Left cardiac atrium (tissue), 4 donors: Measurements from ENCODE around the gene TIFAB. TPM values are rescaled to one million over a fixed set of nuclear protein-coding genes. Genes with fewer than 3 reads are reported as not detected.

Experiments used
- ATAC-seq, 2 donors: fragments of 200-7000 bp; cut with Tn5 transposase; one replicate each; pipeline ENCODE4 v1.9.1; 2020; ENCODE audit warnings: mild to moderate bottlenecking in 2 of 2, moderate library complexity in 2 of 2
- DNase-seq: peaks from one replicate; pipeline ENCODE4 v3.0.0-alpha.2; 2020
- intact Hi-C, 2 donors: fragments of 100-400 bp; cut with DNase I; formaldehyde crosslinking; loops; one replicate each; pipeline versions ENCODE4 v1.14.1 to v1.15.1; 2022 to 2023
- total RNA-seq, 2 donors: library from RNA; stranded (reverse); fragmentation: NEBNext Ultra II Directional; extraction: Animal tissue kit (Norgen Biotek cat#: 25700); gene quantifications; one replicate each; pipeline ENCODE4 v1.2.1, GENCODE V29; 2021
- donor health status: DM: no; HTN: yes; CAD: no.
- donor health status: DM: no; HTN: yes; CAD: no; lungs with severe emphysema.
- donor health status: DM: yes; HTN: yes; CAD: no.
- donor health status: Dilated cardiomyopathy.

TIFAB gene
- total RNA-seq, 2 donors from 2014 or later = not detected

GRCh38 chr5:135462304-135462703 is 10.2 kb upstream of the TIFAB start:
- no peak for DNase-seq
- intact Hi-C loops = loop anchor here (2.0 to 10.0 kb wide), 2 partner anchors 88 to 372 kb away; partner anchors contain the start of gene SLC25A48 (in 1 of the 2)
- no peak for ATAC-seq

DNA sequence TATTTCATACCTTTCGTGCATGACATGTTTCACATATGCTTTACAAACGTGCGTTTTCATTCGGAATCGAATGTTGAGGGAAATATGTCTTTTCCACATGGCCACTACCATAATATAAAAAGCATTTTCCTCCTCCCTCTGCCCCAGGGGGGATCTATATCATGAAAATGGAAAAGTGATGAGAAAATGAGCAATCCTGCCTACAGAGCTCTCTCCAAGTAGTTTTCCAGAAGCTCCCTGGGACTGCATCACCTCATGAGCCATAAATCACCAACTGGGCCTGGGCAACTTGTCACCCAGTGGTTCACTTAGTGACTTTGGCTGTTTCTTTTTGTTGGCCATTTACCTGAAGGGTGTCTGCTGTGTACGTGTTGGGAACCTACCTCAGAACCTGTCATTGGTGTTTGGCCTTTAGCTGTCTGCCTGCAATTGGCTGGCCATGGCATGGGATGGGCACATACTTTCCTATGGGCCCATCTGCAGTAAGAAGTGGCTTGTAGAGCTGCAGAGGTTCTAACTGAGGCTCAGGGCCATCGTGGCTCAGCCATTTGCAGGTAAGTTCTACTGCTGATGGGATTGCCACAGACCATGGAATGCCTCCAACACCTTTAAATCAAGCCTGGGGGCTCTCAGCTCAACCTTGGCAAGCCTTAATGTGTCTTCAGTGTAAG is 9.5 kb upstream of the TIFAB start:
- no peak for DNase-seq
- ATAC-seq = no peak

DNA sequence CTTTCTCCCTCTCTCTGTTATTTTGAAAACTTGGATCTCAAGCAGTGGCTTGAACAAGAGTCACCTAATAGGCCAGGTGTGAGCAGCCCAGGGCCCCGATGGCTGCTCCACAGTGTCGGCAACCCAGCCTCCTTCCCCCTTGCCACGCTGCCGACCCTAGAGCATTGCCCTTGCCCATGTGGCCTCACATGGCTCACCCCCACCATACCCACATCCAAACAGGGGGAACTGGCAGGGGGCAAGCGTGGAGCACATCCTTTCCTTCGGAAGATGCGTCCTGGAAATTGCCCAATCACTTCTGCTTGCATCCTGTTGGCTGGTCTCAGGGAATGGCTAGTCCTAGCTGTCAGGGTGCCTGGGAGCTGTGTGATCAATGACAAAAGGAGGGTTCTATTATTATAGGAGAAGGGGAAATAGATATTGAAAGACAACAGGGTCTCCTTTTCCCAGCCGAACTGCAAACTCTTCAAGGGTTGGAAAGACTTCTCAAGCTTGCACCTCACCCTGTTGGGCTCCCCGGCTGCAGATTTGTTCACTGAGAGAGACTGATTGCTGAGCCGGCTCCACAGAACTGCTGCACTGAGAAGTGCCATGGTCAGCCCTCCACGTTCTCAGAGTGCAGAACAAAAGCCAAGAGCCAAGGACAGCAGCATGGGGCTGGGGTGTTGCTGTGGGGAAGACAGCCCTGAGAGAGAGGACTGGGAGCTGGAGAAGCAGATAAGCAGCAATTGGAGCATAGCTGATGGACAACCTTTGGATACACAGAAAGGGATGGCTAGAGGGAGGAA is 8.3 kb upstream of the TIFAB start:
- intact Hi-C loops = loop anchor here in 1 of 2 donors (10.0 kb wide), 1 partner anchor 374 kb away; the partner anchor contains the start of gene SLC25A48
- ATAC-seq (no peak), DNase-seq (no peak)

More for the DNA sequence above, 9.5 kb upstream of the TIFAB start:
- intact Hi-C loops = loop anchor here (2.0 to 10.0 kb wide), 2 partner anchors 89 to 373 kb away; partner anchors contain the start of gene SLC25A48 (in 1 of the 2)

GRCh38 chr5:135458921-135459331 is 6.8 kb upstream of the TIFAB start:
- intact Hi-C loops = no loop called here
- ATAC-seq = peak; percentile 33 to 79
- DNase-seq = peak; percentile 42

DNA sequence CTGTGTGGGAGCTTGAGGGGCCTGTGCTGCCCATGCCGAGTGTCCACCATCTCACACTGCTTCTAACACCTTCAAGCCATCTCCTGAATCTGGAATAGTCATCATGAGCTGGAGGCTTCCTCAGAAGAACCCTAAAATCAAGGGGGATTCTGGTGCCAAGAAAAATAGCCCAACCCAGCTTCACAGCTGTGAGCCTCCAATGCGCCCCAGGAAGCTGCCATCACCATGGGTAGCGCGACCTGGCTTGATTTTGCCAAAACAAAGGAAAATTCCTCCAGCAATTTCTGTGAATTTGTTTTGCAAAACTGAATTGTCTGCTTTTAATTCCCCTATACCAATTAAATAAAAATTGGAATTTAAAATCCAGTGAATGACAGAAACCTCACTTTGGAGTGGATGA is 6.2 kb upstream of the TIFAB start:
- ATAC-seq (no peak), DNase-seq (no peak)
- intact Hi-C loops = no loop called here

GRCh38 chr5:135457424-135458071 is 5.4 kb upstream of the TIFAB start:
- DNase-seq (peak; percentile 64), ATAC-seq (peak; percentile 36 to 55)
- intact Hi-C loops = no loop called here

DNA sequence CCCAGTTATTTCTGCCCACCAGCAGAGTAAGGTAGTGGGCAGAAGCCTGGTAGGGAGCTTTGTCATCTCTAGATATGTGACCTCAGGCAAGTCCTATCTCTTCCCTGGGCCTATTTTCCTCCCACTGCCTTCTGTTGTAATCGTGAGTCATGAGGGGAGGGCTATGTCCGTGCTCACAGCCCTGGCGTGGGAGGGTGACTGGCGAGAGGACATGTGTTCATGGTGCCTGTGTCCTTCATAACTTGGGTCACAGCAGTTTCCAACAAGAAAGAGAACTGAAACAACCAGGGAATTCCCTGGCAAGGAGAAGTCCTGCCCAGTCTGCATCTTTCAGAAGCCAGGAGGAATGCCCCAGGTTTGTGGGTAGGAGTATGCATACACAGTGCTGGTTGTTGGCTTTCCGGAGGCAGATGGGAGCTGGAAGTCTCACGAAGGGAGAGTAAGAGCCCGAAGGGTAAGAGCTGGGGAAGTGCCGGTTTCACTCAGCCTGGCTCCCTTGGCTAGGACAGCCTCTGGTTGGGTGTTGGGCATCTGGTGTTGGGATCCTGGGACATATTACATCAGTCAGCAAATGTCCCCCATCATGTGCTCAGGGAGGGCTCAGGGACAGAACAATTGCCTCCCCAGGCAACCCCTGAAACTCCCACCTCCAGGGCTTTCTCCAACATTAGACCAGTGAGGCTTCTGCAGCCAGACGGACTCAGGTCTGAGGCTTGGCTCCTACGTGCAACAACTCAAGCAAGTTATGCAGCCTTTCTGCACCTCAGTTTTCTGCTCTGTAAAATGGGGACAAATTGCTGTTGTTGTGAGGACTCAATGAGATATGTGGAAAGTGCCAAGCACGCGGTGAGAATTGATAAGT is 4.3 kb upstream of the TIFAB start:
- intact Hi-C loops = no loop called here
- DNase-seq (peak; percentile 68), ATAC-seq (peak; percentile 64 to 89)

DNA sequence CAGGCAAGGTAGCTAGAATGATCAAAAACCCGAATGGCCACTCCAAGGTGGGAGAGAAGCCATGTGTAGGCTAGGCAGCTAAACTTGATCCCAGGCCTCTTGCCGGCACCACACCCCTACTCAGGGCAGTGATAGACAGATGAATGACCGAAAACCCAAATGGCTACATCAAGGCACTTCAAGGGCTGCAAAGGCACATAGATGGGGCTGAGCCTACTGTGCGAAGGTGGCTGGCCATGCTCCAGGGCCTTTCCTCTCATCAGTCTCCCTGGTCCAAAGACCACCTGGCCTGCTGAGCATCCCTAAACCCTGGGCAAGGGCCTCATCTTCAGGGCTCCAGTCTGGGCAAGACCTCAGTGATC is 3.7 kb upstream of the TIFAB start:
- ATAC-seq = no peak
- intact Hi-C loops = no loop called here
- no peak for DNase-seq

- intact Hi-C loops = no loop called here
- ATAC-seq (no peak), DNase-seq (no peak)
Measured at GRCh38 chr5:135454946-135455345, 2.8 kb upstream of the TIFAB start.

GRCh38 chr5:135453613-135454012 is 1.5 kb upstream of the TIFAB start:
- ATAC-seq = no peak
- intact Hi-C loops = no loop called here
- no peak for DNase-seq

DNA sequence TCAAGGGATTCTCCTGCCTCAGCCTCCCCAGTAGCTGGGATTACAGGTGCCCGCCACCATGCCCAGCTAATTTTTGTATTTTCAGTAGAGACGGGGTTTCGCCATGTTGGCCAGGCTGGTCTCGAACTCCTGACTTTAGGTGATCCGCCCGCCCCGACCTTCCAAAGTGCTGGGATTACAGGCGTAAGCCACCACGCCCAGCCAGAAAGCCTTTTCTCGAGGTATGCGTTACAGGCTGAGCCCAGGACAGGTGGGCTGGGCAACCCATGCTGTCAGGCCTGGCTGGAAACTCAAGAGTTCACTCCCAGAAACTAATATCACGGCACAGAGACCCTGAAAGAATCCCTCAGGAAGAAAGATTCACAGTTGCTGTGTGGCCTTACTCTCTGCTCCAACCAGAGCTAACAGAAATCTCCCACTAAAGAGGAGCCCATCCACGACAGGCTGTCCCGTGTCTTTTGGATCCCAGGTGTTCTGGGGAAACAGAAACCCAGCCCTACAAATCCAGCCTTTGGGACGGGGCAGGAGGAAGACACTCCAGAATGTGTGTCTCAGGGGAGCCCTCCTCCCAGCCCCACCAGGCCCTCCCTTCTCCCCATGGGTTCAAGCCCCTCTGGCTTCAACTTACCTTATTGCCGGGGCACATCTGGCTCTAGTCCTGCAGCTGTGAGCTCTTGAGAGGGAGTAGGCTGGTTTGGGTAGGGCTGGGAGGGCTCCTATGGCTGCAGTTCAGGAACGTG is 400 bp downstream of the TIFAB start:
- ATAC-seq = no peak
- DNase-seq = no peak
- intact Hi-C loops = no loop called here

GRCh38 chr5:135450952-135451351 is 1.2 kb downstream of the TIFAB start:
- intact Hi-C loops = no loop called here
- ATAC-seq (no peak), DNase-seq (no peak)

DNA sequence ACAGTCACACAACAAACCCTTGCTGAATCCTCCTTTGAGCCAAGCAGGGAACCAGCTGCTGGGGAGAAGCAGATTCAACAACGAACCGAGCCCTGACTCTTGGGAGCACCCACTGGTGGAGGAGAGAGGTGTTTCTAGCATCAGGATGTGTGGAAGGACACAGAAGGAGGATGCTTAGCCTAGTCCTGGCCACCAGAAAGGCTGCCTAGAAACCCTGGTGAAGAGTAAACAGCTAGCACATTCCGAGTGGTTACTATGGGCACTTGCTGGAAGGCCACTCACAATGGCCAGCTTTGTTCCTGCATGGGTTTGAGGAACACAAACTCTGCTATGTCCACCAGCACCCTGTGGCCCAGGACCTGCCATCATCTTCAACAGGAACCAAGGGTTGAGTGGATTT is 1.8 kb downstream of the TIFAB start:
- no peak for ATAC-seq
- DNase-seq = no peak
- intact Hi-C loops = no loop called here

GRCh38 chr5:135449644-135450043 is 2.5 kb downstream of the TIFAB start:
- no peak for ATAC-seq
- DNase-seq = no peak
- intact Hi-C loops = no loop called here

- ATAC-seq (no peak), DNase-seq (no peak)
- intact Hi-C loops = no loop called here
Measured at GRCh38 chr5:135448791-135449507, 3.2 kb downstream of the TIFAB start.

DNA sequence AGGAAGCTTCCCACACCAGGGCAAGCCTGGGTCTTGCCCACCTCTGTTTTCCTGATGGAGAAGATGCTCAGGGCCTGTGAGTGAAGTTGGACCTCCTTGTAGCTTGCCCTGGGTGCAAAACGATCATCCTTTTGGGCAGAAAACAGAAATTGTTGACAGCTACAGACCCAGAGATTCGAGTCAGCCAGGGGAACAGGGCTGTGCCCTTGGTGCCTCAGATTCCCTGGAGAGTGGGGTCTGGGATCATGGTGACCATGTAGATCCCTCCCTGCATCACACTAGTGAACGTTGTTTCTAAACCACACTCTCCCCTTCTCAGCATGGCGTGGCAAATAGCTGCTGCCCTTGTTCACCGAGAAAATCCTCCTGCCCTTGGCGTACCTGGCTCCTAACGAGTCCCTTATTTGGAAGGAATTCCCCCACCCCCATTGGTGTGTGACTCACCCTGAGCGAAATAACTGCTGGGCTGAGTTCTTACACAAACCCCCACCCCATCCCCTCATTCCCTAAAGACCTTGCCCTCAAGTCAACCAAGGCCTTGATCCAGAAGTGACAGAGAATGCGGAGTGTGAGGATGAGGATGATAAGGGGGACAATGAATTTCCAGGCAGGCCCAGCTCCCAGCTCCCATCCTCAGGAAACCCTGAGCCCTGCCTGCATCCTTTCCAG is 3.9 kb downstream of the TIFAB start:
- ATAC-seq = no peak
- no peak for DNase-seq
- intact Hi-C loops = no loop called here

DNA sequence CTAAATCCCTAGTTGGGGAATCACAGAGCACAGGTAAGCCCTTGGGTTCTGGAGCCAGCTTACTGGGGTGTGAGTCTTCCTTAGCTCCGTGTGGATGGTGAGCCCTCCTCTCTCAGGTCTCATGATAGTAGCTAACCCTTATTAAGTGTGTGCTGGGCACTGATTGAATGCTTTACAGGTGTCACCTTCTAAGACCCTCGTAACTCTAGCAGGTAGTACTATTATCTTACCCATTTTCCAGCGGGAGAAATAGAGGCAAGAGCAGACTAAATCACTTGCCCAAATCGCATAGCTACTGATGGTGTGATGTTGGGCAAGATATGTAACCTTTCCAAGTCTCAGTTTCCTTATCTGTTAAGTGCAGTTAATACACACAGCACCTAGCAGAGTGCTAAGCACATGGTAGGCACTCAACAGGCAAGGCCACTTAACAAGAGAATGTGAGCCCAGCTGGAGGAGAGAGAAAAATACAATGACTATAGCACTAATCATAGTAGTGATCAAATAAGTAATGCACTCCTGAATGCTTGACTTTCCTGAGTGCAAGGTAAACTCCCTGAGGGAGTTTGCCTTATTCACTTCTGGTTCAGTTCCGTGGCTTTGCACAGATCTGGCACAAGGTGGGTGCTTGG is 4.7 kb downstream of the TIFAB start, which contains the start of gene DCANP1:
TSS of gene DCANP1 (minus strand) at position 51 of the 632 bp plus-strand sequence. CDS start 240 bp downstream, outside the sequence.
- intact Hi-C loops = no loop called here
- ATAC-seq = no peak
- DNase-seq = no peak
